Hypothalamus (tissue), 51 donors: ENCODE measurements around the gene STRIP2.

Experiments used
- DNase-seq, 51 donors: peaks; one replicate each; lab custom pipeline; 2025; lab: John Stamatoyannopoulos, UW

The STRIP2 gene

DNA sequence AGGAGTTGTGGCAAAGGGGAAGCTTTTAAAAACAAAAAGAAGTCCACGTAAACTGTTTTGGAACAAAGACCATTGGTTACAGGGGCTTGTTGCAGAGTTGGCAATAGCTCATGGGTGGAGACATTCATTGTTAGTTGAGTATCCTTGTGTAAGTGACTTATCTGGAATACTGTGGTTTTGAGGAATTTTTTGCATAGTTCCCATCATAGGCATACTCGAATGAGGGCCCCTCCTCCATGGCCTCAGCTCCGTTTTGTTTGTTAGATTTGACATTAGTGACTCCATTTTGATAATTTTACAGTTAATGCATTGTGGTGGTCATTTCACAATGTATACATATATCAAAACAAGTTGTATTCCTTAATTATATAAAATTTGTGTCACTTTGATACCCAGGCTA lies 55.3 kb downstream of the STRIP2 start:
- no peak for DNase-seq

DNA sequence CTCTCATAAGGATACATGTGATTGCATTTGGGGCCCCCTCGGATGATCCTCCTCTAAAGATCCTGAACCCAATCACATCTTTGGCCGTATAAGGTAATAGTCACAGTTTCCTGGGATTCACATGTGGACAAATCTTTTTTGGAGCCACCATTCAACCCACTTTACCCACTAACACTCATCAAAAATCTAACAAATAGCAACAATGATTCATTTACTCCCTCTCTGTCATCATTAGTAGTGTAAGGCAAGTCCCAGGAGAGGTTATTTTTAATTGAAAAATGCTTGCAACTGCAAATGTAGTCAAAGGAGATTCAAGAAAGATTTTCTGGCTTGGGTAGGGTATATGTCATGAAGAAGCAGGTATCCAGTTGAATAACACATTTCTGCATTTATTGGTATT lies 58.2 kb downstream of the STRIP2 start:
- no peak for DNase-seq

DNA sequence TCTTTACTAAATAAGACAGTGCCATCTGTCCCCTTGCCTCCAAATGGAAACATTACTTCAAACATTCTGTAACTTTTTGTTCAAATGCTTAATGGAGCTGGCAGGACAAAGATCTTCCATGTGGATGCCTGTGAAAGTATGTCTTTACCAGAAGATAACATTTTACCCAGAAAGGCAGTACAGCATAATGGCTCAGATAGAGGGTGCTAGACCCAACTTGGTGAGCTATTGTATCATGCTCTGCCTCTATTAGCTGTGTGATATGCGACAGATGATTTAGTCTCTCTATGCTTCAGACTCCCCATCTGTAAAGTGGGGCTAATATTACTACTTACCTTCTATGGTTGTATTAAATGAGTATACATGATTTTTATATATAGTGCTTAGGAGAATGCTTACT lies 59.3 kb downstream of the STRIP2 start:
- DNase-seq: no peak

DNA sequence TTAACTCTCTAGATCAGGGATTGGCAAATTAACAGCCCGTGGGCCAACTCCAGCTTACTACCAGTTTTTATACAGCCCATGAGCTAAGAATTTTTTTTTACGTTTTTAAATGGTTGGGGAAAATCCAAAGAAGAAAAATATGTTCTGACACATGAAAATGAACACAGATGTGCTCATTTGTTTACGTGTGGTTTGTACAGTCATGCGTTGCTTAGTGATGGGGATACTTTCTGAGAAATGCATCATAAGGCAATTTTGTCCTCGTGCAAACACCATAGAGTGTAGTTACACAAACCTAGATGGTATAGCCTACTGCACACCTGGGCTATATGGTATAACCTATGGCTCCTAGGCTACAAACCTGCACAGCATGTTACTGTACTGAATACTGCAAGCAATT lies 59.8 kb downstream of the STRIP2 start:
- DNase-seq: no peak

DNA sequence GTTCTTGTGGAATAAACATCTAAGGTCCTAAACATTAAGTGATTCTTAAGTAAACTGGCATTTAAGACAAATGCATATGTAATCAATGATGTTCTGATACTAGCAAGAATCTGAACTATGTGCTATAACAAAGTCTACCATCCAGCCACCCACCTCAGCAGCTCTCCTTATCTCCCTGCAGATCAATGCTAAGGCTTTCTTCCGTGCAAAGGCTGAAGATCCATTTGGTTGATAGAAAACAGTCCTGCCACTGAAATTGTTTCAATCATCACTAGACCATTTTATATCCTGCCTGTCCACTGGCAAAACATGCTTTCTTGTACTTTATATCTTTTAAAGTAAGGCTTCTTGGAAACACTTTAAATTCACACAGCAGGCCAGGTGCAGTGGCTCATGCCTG lies 61.8 kb downstream of the STRIP2 start:
- no peak for DNase-seq

DNA sequence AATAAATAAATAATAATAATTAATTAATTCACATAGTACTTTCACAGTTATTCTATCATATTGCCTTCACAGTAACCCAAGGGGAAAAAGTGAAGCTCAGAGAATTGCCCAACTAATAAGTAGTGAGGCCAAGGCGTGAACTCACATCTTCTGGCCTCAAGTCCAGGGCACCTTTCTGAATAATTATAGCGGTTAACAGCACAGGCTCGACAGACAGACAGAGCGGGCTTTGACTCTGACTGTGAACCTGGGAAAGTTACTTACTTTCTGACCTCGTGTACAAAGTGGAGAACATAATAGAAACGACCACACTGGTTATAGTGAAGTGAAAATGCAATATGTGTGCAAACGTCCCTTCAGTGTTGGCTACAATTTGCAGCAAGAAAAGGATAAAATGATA lies 62.4 kb downstream of the STRIP2 start:
- no peak for DNase-seq

DNA sequence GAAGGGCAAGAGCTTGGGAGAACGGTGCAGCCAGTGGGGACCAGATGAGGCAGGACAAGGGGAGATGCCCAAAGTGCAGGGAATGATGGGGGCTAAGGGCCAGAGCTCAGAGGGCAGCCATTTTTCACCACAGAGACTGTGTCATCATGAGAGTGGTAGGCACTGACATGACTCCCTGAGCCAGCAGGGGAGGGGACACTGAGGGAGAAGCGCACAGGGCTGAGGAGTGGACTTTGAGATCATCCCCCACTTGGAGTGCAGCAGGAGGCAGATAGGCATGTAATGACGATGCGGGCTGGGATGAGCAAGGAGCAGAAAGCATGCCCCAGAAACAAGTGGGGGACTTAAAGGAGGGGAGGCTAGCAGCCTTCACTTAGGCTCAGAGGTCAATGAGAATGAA lies 62.9 kb downstream of the STRIP2 start:
- no peak for DNase-seq

DNA sequence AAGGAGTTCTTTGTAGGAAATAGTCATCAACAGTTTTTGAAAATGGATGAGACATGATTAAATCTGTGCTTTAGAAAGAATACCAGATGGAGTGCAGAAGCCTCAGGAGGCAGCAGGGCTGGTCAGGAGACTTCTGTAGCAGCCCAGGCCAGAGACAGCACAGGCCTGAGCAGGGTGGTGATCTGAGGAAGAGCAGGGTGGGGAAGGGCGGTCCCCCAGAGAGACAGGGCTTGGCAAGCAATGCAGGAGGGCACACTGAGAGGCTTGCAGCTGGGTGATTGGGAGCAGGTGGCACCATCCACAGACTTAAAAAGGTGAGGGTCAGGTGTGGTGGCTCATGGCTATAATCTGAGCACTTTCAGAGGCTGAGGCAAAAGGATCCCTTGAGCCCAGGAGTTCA lies 63.8 kb downstream of the STRIP2 start:
- DNase-seq: no peak

DNA sequence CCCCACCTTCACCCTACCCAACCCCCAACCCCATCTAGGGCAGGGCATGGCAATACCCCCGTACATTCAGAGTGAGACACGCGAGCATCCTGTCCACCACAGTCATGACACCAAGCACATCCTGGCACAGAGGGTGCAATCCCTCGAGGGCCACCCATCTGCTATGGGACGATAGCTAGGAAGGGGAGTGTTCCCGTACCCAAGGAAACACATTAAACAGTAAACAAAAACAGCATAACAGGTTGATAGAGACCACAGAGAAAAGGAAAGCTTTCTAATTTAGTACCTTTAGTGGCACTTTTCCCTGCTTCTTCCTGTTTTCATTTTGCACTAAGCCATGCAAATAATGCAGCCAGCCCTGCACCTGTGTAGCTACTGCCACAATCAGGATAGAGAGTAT lies 65.8 kb downstream of the STRIP2 start:
- DNase-seq: no peak

DNA sequence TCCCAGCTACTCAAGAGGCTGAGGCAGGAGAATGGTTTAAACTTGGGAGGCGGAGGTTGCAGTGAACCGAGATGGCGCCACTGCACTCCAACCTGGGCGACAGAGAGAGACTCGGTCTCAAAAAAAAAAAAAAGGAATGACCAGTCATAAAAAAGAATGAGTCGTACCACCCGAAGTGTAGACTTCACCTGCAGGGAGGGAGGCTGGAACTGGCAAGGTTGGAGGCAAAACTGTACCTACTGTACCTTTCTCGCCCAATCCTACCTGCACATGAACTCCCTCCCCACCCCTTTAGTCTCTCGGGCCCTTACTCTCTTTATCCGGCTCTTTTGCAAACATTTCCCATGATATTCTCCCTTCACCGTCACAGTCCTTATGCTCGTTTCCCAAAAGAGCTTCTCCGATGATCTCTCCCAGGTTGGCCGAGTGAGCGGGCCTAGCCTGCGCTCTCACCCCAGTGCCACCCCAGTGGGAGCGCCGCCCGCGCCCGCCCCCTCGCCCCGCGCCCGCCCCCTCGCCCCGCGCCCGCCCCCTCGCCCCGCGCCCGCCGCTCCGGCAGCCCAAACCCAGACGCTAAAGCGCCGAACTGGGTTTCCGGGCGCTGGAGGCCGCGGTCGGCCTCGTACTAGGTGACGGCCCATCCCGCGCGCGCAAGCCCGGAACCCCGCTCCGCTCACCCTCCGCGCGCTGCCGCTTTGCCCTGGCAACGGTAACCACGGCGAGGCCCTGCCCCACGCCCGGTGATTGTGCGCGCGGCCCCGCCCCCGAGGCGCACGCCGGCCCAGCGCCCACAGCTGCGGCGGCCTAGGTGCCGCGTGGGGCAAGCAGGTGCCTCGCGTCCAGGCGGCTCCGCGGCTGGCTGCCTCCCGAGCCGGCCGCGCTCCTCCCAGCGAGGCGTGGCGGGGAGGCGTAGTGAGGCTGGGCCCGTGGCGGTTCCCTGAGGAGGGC lies 67.8 kb downstream of the STRIP2 start, which contains the start of gene SMKR1:
Gene SMKR1, plus strand, starts transcription at position 772 of the 948 bp plus-strand sequence. CDS start 294 bp downstream, outside the sequence.
- peak in 42 of 51 donors; percentile 4 to 84 (median 46) for DNase-seq

DNA sequence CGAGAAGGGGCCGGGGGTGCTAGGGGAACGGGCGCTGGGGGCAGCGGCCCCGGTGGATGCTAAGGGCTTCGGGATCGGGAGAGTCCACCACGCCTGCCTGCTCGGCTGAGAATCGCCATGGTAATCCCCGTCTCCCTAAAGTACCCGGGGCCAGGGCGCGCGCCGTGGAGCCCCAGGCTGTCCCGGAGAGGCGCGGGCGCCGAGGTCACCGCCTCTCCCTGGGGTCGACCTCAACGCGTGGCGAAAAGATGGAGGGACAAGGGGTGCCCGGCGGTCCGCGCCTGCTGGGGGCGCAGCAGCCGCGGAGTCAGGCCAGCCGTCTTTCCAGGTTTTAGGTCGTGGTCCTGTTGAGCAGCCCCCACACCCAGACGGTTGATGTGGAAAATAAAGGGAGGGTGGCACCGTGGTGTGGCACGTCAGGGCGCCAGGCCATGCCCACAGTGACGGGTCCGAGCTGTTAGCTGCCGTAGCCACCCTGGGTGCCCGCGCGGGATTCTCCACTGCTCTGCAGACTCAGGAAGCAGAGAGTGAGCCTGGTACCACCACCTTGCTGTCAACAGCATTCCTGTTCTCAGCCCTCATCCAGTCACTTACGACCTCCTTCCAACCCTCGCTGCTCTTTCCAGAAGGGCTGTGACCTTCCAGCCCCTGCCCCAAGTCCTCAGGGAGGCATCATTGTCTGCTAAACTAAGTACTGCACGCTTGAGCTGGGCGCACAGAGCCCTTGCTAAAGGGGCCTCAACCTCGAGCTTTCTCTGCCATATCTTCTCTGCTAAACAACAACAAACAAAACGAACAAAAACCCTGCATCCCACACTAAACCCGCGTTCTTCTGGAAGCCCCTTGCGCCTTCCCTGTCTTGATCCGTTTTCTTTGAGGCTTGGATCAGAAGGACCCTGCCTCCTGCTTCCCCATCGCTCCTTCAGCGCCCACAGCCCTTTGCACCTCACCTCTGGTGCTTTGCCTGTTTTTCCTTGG lies 68.8 kb downstream of the STRIP2 start:
- peak in 7 of 51 donors; percentile 7 to 33 (median 14) for DNase-seq

DNA sequence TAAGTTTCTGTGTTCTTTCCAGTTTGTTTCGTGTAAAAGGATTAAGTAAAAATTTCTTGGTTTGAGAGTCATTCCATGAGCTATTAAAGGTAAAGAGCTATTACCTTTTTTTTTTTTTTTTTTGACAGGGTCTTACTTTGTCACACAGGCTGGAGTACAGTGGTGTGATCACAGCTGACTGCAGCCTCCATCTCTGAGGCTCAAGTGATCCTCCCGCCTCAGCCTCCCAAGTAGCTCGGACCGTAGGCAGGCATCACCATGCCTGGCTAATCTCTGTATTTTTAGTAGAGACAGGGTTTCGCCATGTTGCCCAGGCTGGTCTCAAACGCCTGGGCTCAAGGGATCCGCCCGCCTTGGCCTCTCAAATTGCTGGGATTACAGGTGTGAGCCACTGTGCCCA lies 69.5 kb downstream of the STRIP2 start:
- no peak for DNase-seq

DNA sequence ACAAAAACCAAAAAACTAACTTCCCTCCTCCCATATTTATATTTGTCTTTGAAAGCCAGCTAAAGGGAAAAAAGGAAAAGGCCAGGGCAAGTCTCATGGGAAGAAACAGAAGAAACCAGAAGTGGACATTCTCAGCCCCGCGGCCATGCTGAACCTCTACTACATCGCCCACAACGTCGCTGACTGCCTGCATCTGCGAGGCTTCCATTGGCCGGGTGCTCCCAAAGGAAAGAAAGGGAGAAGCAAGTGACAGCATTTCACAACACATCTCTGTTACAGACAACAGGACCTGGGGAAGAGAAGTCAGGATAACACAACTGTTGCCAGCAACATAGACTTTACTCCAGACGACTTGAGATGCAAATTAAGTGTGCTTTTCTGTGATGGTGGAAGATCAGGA lies 78.0 kb downstream of the STRIP2 start:
- DNase-seq: no peak

DNA sequence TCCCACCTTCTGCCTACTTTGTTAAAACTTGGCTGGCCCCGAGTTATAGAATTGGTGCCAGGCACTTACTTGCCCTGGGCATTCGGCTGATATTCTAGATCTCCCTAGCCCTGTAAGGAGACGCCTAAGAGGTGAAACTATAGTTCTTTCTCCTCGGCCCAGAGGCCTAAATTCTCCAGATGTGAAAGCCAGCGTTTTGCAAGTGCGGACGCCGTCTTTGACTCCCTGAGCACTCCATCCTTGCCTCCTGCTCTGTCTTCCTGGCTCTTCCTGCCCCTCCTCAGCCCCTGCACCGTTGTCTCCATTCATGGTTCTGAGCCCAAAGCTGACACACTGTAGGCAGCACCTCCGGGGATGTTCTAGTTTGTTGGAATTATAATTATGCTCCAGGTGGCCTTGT lies 79.3 kb downstream of the STRIP2 start:
- no peak for DNase-seq

DNA sequence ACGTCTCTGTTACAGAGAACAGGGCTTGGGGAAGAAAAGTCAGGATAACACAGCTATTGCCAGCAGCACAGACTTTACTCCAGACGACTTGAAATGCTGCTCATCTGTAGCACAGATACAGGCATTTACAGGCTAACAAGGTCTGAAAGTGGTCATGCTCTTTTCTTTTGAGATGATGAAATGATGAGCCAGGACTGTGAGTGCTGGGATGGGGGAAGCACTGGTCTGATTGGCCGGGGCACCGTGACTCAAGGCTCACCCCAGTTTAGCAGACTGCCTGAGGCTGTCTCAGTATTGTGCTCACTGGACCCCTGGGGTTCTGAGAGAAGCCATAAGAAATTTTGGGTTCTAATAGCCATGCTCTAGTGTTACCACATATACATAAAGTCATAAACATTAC lies 80.5 kb downstream of the STRIP2 start:
- no peak for DNase-seq

DNA sequence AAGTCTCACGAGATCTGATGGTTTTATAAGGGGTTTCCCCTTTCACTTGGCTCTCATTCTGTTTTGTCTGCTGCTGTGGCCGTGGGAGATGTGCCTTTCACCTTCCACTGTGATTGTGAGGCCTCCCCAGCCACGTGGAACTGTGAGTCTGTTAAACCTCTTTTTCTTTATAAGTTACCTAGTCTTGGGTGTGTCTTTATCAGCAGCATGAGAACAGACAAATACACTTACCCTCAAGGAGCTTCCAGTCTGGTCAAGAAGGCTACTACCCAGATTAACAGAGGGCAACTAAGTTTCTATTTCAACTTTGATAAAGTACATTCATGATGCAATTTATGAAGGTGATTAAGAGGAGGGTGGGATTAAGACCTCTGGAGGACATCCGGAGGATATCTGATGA lies 81.1 kb downstream of the STRIP2 start:
- no peak for DNase-seq

DNA sequence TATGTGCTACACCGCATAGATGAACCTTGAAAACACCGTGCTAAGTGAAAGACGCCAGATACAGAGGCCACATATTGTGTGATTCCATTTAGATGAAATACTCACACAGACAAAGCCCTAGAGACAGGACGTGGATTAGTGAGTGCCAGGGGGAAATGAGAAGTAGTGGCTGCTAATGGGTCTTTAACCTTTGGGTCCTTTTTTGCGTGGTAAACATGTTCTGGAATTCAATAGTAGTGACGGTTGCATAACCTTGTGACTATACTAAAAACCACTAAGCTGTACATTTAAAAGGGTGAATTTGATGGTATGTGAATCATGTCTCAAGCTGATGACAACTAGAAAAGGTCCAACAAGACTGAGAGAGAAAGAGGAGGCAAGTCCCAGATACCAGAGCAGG lies 83.7 kb downstream of the STRIP2 start:
- no peak for DNase-seq

DNA sequence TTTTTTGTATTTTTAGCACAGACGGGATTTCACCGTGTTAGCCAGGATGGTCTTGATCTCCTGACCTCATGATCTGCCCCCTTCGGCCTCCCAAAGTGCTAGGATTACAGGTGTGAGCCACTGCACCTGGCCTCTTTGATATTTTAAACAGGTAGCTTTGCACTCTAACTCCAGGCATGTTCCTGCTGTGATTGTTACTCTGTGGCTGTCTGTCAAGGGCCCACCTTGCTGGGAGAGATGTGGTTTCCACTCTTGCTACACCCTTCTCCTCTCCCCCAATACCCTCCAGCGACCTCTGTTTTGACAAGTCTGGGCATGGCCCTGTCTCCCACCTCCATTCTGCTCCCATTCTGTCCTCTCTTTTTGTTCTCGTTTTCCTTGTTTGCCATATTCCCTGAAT lies 85.2 kb downstream of the STRIP2 start:
- DNase-seq: no peak

DNA sequence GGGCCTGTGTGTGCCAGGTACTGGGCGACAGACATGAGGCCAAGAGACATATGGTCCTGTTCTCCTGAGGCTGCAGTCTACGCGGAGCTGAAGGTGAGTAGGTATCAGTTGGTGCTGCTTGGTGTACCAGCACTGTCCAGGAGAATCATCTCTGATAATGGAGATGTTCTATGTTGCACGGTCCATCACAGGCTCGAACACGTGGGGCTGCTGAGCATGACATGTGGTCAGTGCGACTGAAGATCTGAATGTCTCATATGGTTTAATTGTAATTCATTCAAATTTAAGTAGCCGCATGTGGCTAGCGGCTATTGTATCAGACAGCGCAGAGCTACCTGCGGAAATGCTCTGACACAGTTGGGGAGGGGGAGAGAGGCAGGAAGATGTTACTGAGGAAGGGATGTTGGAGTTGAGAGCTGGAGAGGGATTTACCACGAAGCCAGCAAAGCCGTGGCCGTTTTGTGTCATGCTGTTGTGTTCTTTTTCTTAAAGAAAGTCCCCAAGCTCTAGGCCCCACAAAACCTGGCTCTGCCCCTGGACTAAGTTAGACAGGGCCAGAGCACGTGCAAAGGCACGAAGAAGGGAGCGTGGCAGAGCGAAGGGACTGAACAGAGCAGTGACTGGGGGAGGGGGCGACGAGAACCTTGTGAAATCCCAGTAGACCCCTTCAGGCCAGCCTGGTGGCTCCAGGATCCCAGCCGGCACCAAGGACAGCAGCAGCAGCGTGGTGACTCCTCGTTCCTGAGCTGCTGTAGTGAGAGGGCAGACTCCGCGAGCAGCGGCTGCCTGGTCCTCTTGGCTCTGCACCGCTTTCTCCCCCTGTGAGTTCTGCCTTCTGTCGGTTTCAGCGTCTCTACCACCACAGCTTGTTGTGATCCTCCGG lies 88.1 kb downstream of the STRIP2 start:
- no peak for DNase-seq

DNA sequence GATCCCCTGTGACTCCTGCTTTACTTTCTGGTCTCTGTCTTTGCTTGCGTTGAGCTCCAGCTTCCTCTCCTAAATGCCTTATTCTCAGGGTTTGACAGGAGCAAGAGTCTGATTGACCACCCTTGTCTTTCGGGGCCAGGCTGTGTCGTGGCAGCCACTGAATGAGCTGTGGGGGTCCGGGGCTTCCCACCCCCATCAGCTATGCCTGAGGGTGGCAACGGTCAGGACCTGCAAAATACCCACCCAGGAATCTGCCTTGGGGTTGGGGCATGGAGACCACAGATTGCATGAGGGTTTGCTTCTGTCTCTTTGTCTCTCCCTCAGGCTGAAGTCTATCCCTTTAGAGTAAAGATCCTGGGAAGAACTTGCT lies 88.7 kb downstream of the STRIP2 start:
- no peak for DNase-seq
